SK-N-SH (cell line): ENCODE results near the gene THPO.

ENCODE experiments used
- CTCF ChIP-seq: fragments of 200-600 bp; sonication (generic); IDR thresholded peaks from 2 replicates; pipeline ENCODE4 v1.6.1; 2017; ENCODE audit warnings: antibody characterized with exemption, mild to moderate bottlenecking, moderate library complexity
- EP300 ChIP-seq, 2 experiments: IDR thresholded peaks; 2 replicates each; pipeline versions ENCODE4 v1.4.0 to v1.6.1; 2012; ENCODE audit warnings: borderline replicate concordance in 1 of 2, low read depth in 1 of 2, low read length in 1 of 2
- EZH2phosphoT487 ChIP-seq: fragments of 200-600 bp; sonication (generic); IDR thresholded peaks from 2 replicates; pipeline ENCODE4 v1.6.1; 2017; ENCODE audit warnings: low read depth, mixed run types, mild to moderate bottlenecking, antibody characterized with exemption, moderate library complexity, borderline replicate concordance
- JUND ChIP-seq: IDR thresholded peaks from 2 replicates; pipeline ENCODE4 v1.4.0; 2012
- MAX ChIP-seq: IDR thresholded peaks from 2 replicates; pipeline ENCODE4 v1.4.0; 2012; ENCODE audit warnings: low read depth
- PBX3 ChIP-seq: IDR thresholded peaks from 2 replicates; pipeline ENCODE4; 2012
- SIN3A ChIP-seq: IDR thresholded peaks from 2 replicates; pipeline ENCODE4 v1.6.1; 2012; ENCODE audit warnings: low read depth, mild to moderate bottlenecking, low read length, moderate library complexity, borderline replicate concordance
- TEAD4 ChIP-seq: IDR thresholded peaks from 2 replicates; pipeline ENCODE4 v1.4.0; 2012; ENCODE audit warnings: mild to moderate bottlenecking, borderline replicate concordance; ENCODE audit not compliant: insufficient read depth

GRCh38 chr3:184386047-184386806 lies 8.2 kb upstream of the THPO start:
- TF ChIP-seq CTCF: no peak
- no peak for TF ChIP-seq EP300 (IDR thresholded peaks at IDR 0.05; ENCODE audit: borderline replicate concordance in 1 of 2, low read depth in 1 of 2, low read length in 1 of 2)
- TF ChIP-seq MAX: no peak
- no peak for TF ChIP-seq JUND
- no peak for TF ChIP-seq SIN3A
- no peak for TF ChIP-seq EZH2phosphoT487
- no peak for TF ChIP-seq TEAD4
- TF ChIP-seq PBX3: no peak
